Skin epidermis (tissue), 12 donors: ENCODE results near the gene ADAM12.
"Not testable (repeated sequence)": the region's sequence is repeated elsewhere in the genome, so short reads cannot be mapped to it uniquely, and the experiment has no call there.

Source experiments
- H3K27ac ChIP-seq, 21 experiments: fragments of 200-600 bp; sonication (generic) in 11 of 21; one replicate each; pipeline ENCODE4 v1.5.0; 2020; ENCODE audit warnings: mild to moderate bottlenecking in 3 of 21, inconsistent platforms in 2 of 21, moderate library complexity in 2 of 21
- H3K4me3 ChIP-seq, 7 experiments: fragments of 200-600 bp; sonication (generic) in 2 of 7; one replicate each; pipeline ENCODE4 v1.5.0; 2020; ENCODE audit warnings: inconsistent platforms in 2 of 7, mild to moderate bottlenecking in 2 of 7, moderate library complexity in 1 of 7

Gene ADAM12

GRCh38 chr10:126270111-126270510, 118.2 kb downstream of the ADAM12 start:
- Histone ChIP-seq H3K27ac (no peak overlapping the region), H3K4me3 (no peak overlapping the region)

- Histone ChIP-seq H3K4me3 (no peak overlapping the region), H3K27ac (no peak overlapping the region)
Observed at GRCh38 chr10:126268013-126268920, 120.0 kb downstream of the ADAM12 start.

- no peak overlapping the region for H3K4me3 ChIP-seq
- H3K27ac ChIP-seq = peak overlapping the region in 4 of 21 experiments; percentile 27 to 70 (median 40)
Observed at GRCh38 chr10:126264102-126265018, 123.9 kb downstream of the ADAM12 start.

- Histone ChIP-seq H3K4me3 (no peak overlapping the region), H3K27ac (peak overlapping the region in 3 of 21 experiments; percentile 29 to 70 (median 29))
Observed at GRCh38 chr10:126263006-126263676, 125.1 kb downstream of the ADAM12 start.

GRCh38 chr10:126262233-126262838, 125.9 kb downstream of the ADAM12 start:
- H3K27ac ChIP-seq = peak overlapping the region in 3 of 21 experiments; percentile 29 to 70 (median 29)
- no peak overlapping the region for H3K4me3 ChIP-seq

- Histone ChIP-seq H3K4me3 (no peak overlapping the region), H3K27ac (no peak overlapping the region)
Observed at GRCh38 chr10:126259760-126260479, 128.4 kb downstream of the ADAM12 start.

GRCh38 chr10:126256864-126257263, 131.4 kb downstream of the ADAM12 start:
- H3K27ac ChIP-seq = no peak overlapping the region
- no peak overlapping the region for H3K4me3 ChIP-seq

GRCh38 chr10:126255313-126255712, 133.0 kb downstream of the ADAM12 start:
- no peak overlapping the region for H3K4me3 ChIP-seq
- no peak overlapping the region for H3K27ac ChIP-seq

GRCh38 chr10:126253611-126253998, 134.7 kb downstream of the ADAM12 start:
- H3K4me3 ChIP-seq = no peak overlapping the region
- peak overlapping the region in 14 of 21 experiments; percentile 6 to 78 (median 53) for H3K27ac ChIP-seq

GRCh38 chr10:126252884-126253610, 135.2 kb downstream of the ADAM12 start:
- Histone ChIP-seq H3K27ac (peak overlapping the region in 10 of 21 experiments; percentile 28 to 78 (median 60)), H3K4me3 (no peak overlapping the region)

GRCh38 chr10:126251778-126252407, 136.4 kb downstream of the ADAM12 start:
- H3K27ac ChIP-seq = peak overlapping the region in 1 of 21 experiments; percentile 4
- H3K4me3 ChIP-seq = no peak overlapping the region

GRCh38 chr10:126250527-126251310, 137.6 kb downstream of the ADAM12 start:
- Histone ChIP-seq H3K4me3 (no peak overlapping the region), H3K27ac (peak overlapping the region in 6 of 21 experiments; percentile 13 to 69 (median 24))

- peak overlapping the region in 4 of 21 experiments; percentile 16 to 39 (median 26) for H3K27ac ChIP-seq
Observed at GRCh38 chr10:126250045-126250444, 138.2 kb downstream of the ADAM12 start.

GRCh38 chr10:126247446-126247975, 140.8 kb downstream of the ADAM12 start:
- Histone ChIP-seq H3K27ac (peak overlapping the region in 7 of 21 experiments; percentile 1 to 63 (median 47)), H3K4me3 (no peak overlapping the region)

More at GRCh38 chr10:126250045-126250444, 138.2 kb downstream of the ADAM12 start:
- H3K4me3 ChIP-seq = no peak overlapping the region

GRCh38 chr10:126246396-126246795, 141.9 kb downstream of the ADAM12 start:
- peak overlapping the region in 3 of 21 experiments; percentile 1 to 28 (median 2) for H3K27ac ChIP-seq
- H3K4me3 ChIP-seq = not testable (repeated sequence)

- peak overlapping the region in 4 of 21 experiments; percentile 15 to 63 (median 40) for H3K27ac ChIP-seq
Observed at GRCh38 chr10:126245501-126245900, 142.8 kb downstream of the ADAM12 start.

More at GRCh38 chr10:126245501-126245900, 142.8 kb downstream of the ADAM12 start:
- H3K4me3 ChIP-seq = no peak overlapping the region
